A549 treated with RU486 at 1 μM for 4 hours (cell line): ENCODE measurements around the gene KIAA0040. TPM values are rescaled to one million over a fixed set of nuclear protein-coding genes. Genes with fewer than 3 reads are reported as not detected.

Experiments used
- total RNA-seq: library from RNA; stranded (reverse); fragments of 200-300 nt; extraction: Qiagen RNA extraction; gene quantifications from 5 replicates; pipeline ENCODE4 v1.2.3, GENCODE V29; 2022; ENCODE audit warnings: low read depth

Gene KIAA0040
- 0.16 to 0.82 TPM (median 0.54 TPM) in 5 replicates for total RNA-seq

GRCh38 chr1:175192630-175193526 lies at the start of gene KIAA0040:
Gene KIAA0040, minus strand, starts transcription at chr1:175192776. Its CDS starts 31,763 bp downstream, at chr1:175161013.

Other genes with a start within 250 kb of the KIAA0040 start
- gene CACYBP, start 192.8 kb downstream of the KIAA0040 start, total RNA-seq: 167 to 216 TPM (median 188 TPM) in 5 replicates
- 16.0 to 27.2 TPM (median 24.7 TPM) in 5 replicates for gene MRPS14, start 169.4 kb downstream of the KIAA0040 start, total RNA-seq
- not detected in 5 replicates for gene TNN, start 124.9 kb downstream of the KIAA0040 start, total RNA-seq